CD14-positive monocyte (primary cell): ENCODE results near the gene EFCAB12. TPM values are rescaled to one million over a fixed set of nuclear protein-coding genes. Genes with fewer than 3 reads are reported as not detected.

Experiments used
- DNase-seq, 3 donors: peaks; one replicate each; pipeline ENCODE4 v3.0.0-alpha.2; 2011 to 2022
- H2AFZ ChIP-seq: 2 replicates; pipeline ENCODE4 v1.6.0; 2012; ENCODE audit warnings: mild to moderate bottlenecking, low read depth, low read length, inconsistent platforms; ENCODE audit not compliant: insufficient read depth, poor library complexity, severe bottlenecking
- H3K27ac ChIP-seq, 2 donors: 1 replicate in 1 of 2; 2 replicates in 1 of 2; pipeline ENCODE4 v1.5.1; 2012 to 2013; ENCODE audit warnings: low read length in 2 of 2, control low read depth in 1 of 2, inconsistent platforms in 1 of 2, low read depth in 1 of 2, mild to moderate bottlenecking in 1 of 2
- H3K27me3 ChIP-seq, 2 donors: one replicate each; pipeline versions ENCODE4 v1.6.0 to v1.6.1; 2011 to 2013; ENCODE audit warnings: low read length in 2 of 2; ENCODE audit not compliant: control insufficient read depth in 2 of 2, insufficient read depth in 2 of 2
- H3K36me3 ChIP-seq, 2 donors: replicated peaks in 1 of 2; 1 replicate in 1 of 2; 2 replicates in 1 of 2; pipeline versions ENCODE4 v1.5.1 to v1.6.1; 2012 to 2013; ENCODE audit warnings: low read length in 2 of 2, control low read depth in 1 of 2, inconsistent platforms in 1 of 2, mild to moderate bottlenecking in 1 of 2; ENCODE audit not compliant: insufficient read depth in 2 of 2, control insufficient read depth in 1 of 2
- H3K4me1 ChIP-seq, 2 donors: 1 replicate in 1 of 2; 2 replicates in 1 of 2; pipeline versions ENCODE4 v1.5.1 to v1.6.1; 2012 to 2013; ENCODE audit warnings: low read length in 2 of 2, control low read depth in 1 of 2, inconsistent platforms in 1 of 2, mild to moderate bottlenecking in 1 of 2, moderate library complexity in 1 of 2; ENCODE audit not compliant: insufficient read depth in 2 of 2, control insufficient read depth in 1 of 2
- H3K4me2 ChIP-seq: replicated peaks from 2 replicates; pipeline ENCODE3; 2012; ENCODE audit warnings: low read length, moderate library complexity, mild to moderate bottlenecking; ENCODE audit not compliant: poor library complexity, severe bottlenecking; ENCODE audit errors: extremely low read depth
- H3K4me3 ChIP-seq, 3 experiments: fragments of 200-600 bp in 1 of 3; sonication (generic) in 1 of 3; replicated peaks in 1 of 3; 1 replicate in 2 of 3; 2 replicates in 1 of 3; pipeline ENCODE4 v1.5.1; 2011 to 2013; ENCODE audit warnings: low read length in 3 of 3, mild to moderate bottlenecking in 3 of 3, control low read depth in 2 of 3, low read depth in 2 of 3, inconsistent platforms in 1 of 3, moderate library complexity in 1 of 3
- H3K79me2 ChIP-seq: 2 replicates; pipeline ENCODE4 v1.6.0; 2012; ENCODE audit warnings: mild to moderate bottlenecking, control low read depth, inconsistent platforms, low read length, moderate library complexity; ENCODE audit not compliant: insufficient read depth
- H3K9ac ChIP-seq: 2 replicates; pipeline ENCODE4 v1.6.0; 2017; ENCODE audit warnings: low read length, mild to moderate bottlenecking; ENCODE audit not compliant: insufficient read depth, poor library complexity, severe bottlenecking
- H3K9me3 ChIP-seq, 2 donors: replicated peaks in 1 of 2; 1 replicate in 1 of 2; 2 replicates in 1 of 2; pipeline versions ENCODE4 v1.5.1 to v1.6.1; 2012 to 2013; ENCODE audit warnings: low read length in 2 of 2, control low read depth in 1 of 2; ENCODE audit not compliant: control insufficient read depth in 1 of 2, insufficient read depth in 1 of 2
- H4K20me1 ChIP-seq: 2 replicates; pipeline ENCODE4 v1.6.0; 2012; ENCODE audit warnings: mild to moderate bottlenecking, low read length, control low read depth, moderate library complexity; ENCODE audit not compliant: insufficient read depth
- H3K27ac Mint-ChIP-seq, 7 donors: one replicate each; pipeline ENCODE4 v1.8.0; 2020; ENCODE audit warnings: mild to moderate bottlenecking in 7 of 7, mixed read lengths in 7 of 7, moderate library complexity in 6 of 7, inconsistent platforms in 2 of 7
- H3K27me3 Mint-ChIP-seq, 3 donors: one replicate each; pipeline ENCODE4 v1.8.0; 2021 to 2022; ENCODE audit warnings: low read depth in 3 of 3, mild to moderate bottlenecking in 3 of 3, mixed read lengths in 3 of 3, moderate library complexity in 3 of 3, inconsistent platforms in 1 of 3
- H3K36me3 Mint-ChIP-seq, 2 donors: one replicate each; pipeline ENCODE4 v1.8.0; 2020; ENCODE audit warnings: mixed read lengths in 2 of 2, inconsistent platforms in 1 of 2, mild to moderate bottlenecking in 1 of 2
- H3K4me1 Mint-ChIP-seq: one replicate; pipeline ENCODE4 v1.8.0; 2020; ENCODE audit warnings: mild to moderate bottlenecking, mixed read lengths
- H3K4me3 Mint-ChIP-seq, 2 donors: one replicate each; pipeline ENCODE4 v1.8.0; 2020; ENCODE audit warnings: mild to moderate bottlenecking in 2 of 2, mixed read lengths in 2 of 2, moderate library complexity in 1 of 2
- H3K9me3 Mint-ChIP-seq, 7 donors: one replicate each; pipeline ENCODE4 v1.8.0; 2020 to 2022; ENCODE audit warnings: mixed read lengths in 7 of 7, mild to moderate bottlenecking in 6 of 7, moderate library complexity in 6 of 7, inconsistent platforms in 2 of 7
- CTCF ChIP-seq: fragments of 200-600 bp; IDR thresholded peaks from one replicate; pipeline ENCODE4 v1.8.0; 2022; ENCODE audit warnings: antibody characterized with exemption, mild to moderate bottlenecking
- WGBS: methylation state at CpG from one replicate; pipeline ENCODE4 v1.1.5; 2013; ENCODE audit warnings: missing lambda C conversion rate; ENCODE audit not compliant: insufficient coverage; 5-methylcytosine and 5-hydroxymethylcytosine counted together
- intact Hi-C, 2 donors: fragments of 100-400 bp; cut with micrococcal nuclease; formaldehyde crosslinking; loops; one replicate each; pipeline versions ENCODE4 v1.15.0 to v1.15.1; 2023
- polyA plus RNA-seq, 3 donors: library from polyadenylated mRNA; depleted of rRNA in 1 of 3; unstranded in 2 of 3; stranded (reverse) in 1 of 3; fragments of 300-500 nt in 2 of 3; fragments of >200 nt in 1 of 3; fragmentation: Illumina TruSeq in 2 of 3; gene quantifications; 1 replicate in 2 of 3; 2 replicates in 1 of 3; pipeline ENCODE4 v1.2.3, GENCODE V29; 2012 to 2021

The EFCAB12 gene
- polyA plus RNA-seq, 3 donors: 0.35 TPM; not detected in 2

GRCh38 chr3:129475863-129476262 is 47.4 kb upstream of the EFCAB12 start:
- H3K36me3 Mint-ChIP-seq: peaks cover 56 to 61% of the 10 kb centered on the region in 2 donors
- no peaks in the 10 kb centered on the region for H3K9me3 Mint-ChIP-seq
- no peaks in the 10 kb centered on the region for H3K4me1 ChIP-seq
- no peaks in the 10 kb centered on the region for H3K4me1 Mint-ChIP-seq
- peaks cover 0 to 1% (median 0%) of the 10 kb centered on the region in 3 donors for H3K27me3 Mint-ChIP-seq
- peak overlapping the region in 1 of 7 donors; percentile 26 for H3K27ac Mint-ChIP-seq
- no peak overlapping the region for H3K27ac ChIP-seq
- H3K27me3 ChIP-seq: no peaks in the 10 kb centered on the region
- H3K4me2 ChIP-seq: no peak overlapping the region
- no peak overlapping the region for H3K9ac ChIP-seq
- H3K9me3 ChIP-seq: no peaks in the 10 kb centered on the region
- H4K20me1 ChIP-seq: no peaks in the 10 kb centered on the region
- peaks cover 34 to 83% of the 10 kb centered on the region in 2 donors for H3K36me3 ChIP-seq
- no peak for TF ChIP-seq CTCF
- H3K4me3 Mint-ChIP-seq: no peak overlapping the region
- intact Hi-C loops: no loop called here
- WGBS: no CpG with 5 or more reads among the region's 3 CpGs
- H2AFZ ChIP-seq: no peak overlapping the region
- no peak for DNase-seq
- no peaks in the 10 kb centered on the region for H3K79me2 ChIP-seq
- no peak overlapping the region for H3K4me3 ChIP-seq

- 98% methylated on average over 7 of the region's 10 CpGs for WGBS
- Histone ChIP-seq H3K27me3 (no peaks in the 10 kb centered on the region), H3K4me2 (no peak overlapping the region), H3K79me2 (no peaks in the 10 kb centered on the region), H3K4me1 (no peaks in the 10 kb centered on the region), H4K20me1 (no peaks in the 10 kb centered on the region), H2AFZ (no peak overlapping the region), H3K36me3 (peaks cover 29 to 80% of the 10 kb centered on the region in 2 donors), H3K27ac (no peak overlapping the region), H3K9me3 (no peaks in the 10 kb centered on the region), H3K4me3 (no peak overlapping the region), H3K9ac (no peak overlapping the region)
- intact Hi-C loops: no loop called here
- Mint-ChIP-seq H3K4me3 (no peak overlapping the region), H3K27me3 (peaks cover 0 to 1% (median 0%) of the 10 kb centered on the region in 3 donors), H3K4me1 (no peaks in the 10 kb centered on the region), H3K27ac (no peak overlapping the region), H3K36me3 (peaks cover 55 to 60% of the 10 kb centered on the region in 2 donors), H3K9me3 (no peaks in the 10 kb centered on the region)
- TF ChIP-seq CTCF: no peak
- DNase-seq: no peak
Measured at GRCh38 chr3:129474984-129475804, 46.8 kb upstream of the EFCAB12 start.
